ENCODE measurements around the gene PHKG2.
"Not testable (repeated sequence)": the region's sequence is repeated elsewhere in the genome, so short reads cannot be mapped to it uniquely, and the experiment has no call there.

Gene PHKG2

GRCh38 chr16:30700971-30701370 lies 47.3 kb upstream of the PHKG2 start:
- TF ChIP-seq, protein P1, sequence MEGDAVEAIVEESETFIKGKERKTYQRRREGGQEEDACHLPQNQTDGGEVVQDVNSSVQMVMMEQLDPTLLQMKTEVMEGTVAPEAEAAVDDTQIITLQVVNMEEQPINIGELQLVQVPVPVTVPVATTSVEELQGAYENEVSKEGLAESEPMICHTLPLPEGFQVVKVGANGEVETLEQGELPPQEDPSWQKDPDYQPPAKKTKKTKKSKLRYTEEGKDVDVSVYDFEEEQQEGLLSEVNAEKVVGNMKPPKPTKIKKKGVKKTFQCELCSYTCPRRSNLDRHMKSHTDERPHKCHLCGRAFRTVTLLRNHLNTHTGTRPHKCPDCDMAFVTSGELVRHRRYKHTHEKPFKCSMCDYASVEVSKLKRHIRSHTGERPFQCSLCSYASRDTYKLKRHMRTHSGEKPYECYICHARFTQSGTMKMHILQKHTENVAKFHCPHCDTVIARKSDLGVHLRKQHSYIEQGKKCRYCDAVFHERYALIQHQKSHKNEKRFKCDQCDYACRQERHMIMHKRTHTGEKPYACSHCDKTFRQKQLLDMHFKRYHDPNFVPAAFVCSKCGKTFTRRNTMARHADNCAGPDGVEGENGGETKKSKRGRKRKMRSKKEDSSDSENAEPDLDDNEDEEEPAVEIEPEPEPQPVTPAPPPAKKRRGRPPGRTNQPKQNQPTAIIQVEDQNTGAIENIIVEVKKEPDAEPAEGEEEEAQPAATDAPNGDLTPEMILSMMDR (IDR thresholded peaks at IDR 0.05), result no peak
- H3K9ac ChIP-seq, result no peak overlapping the region
- no peaks in the 10 kb centered on the region for H3K27me3 ChIP-seq (ENCODE audit: control insufficient read depth, insufficient read depth, low read length)
- H3K4me3 ChIP-seq (ENCODE audit: low read depth, low read length), result no peak overlapping the region
- no peaks in the 10 kb centered on the region for H3K36me3 ChIP-seq (ENCODE audit: control insufficient read depth, insufficient read depth, low read length)
- peaks cover 41% of the 10 kb centered on the region for H3K79me2 ChIP-seq
- peaks cover 10% of the 10 kb centered on the region for H3K4me1 ChIP-seq
- H3K9me3 ChIP-seq (ENCODE audit: control insufficient read depth, low read length), result no peaks in the 10 kb centered on the region
- no peak overlapping the region for H3K4me2 ChIP-seq (ENCODE audit: low read length)
- no peak overlapping the region for H2AFZ ChIP-seq
- no peak overlapping the region for H3K27ac ChIP-seq

DNA sequence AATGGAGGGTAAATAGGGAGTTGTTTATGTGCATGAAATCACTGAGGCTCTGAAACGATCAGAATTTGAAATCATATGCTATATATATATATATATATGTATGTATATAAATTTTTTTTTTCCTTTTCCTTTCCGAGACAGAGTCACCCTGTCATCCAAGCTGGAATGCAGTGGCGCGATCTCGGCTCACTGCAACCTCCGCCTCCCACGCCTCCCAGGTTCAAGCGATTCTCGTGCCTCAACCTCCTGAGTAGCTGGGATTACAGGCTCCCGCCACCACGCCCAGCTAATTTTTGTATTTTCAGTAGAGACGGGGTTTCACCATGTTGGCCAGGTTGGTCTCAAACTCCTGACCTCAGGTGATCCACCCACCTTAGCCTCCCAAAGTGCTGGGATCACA lies 45.2 kb upstream of the PHKG2 start:
- H3K27ac ChIP-seq; H3K4me2 ChIP-seq (ENCODE audit: low read length); H3K4me1 ChIP-seq; H3K4me3 ChIP-seq (ENCODE audit: low read depth, low read length); H3K36me3 ChIP-seq (ENCODE audit: control insufficient read depth, insufficient read depth, low read length); H2AFZ ChIP-seq; H3K9me3 ChIP-seq (ENCODE audit: control insufficient read depth, low read length); H3K27me3 ChIP-seq (ENCODE audit: control insufficient read depth, insufficient read depth, low read length); H3K9ac ChIP-seq: not testable (repeated sequence)
- H3K79me2 ChIP-seq, result peaks cover 56% of the 10 kb centered on the region

GRCh38 chr16:30703971-30704370 lies 44.3 kb upstream of the PHKG2 start:
- Histone ChIP-seq H3K27ac (no peak overlapping the region), H3K36me3 (ENCODE audit: control insufficient read depth, insufficient read depth, low read length) (no peaks in the 10 kb centered on the region)
- TF ChIP-seq, protein P1 (IDR thresholded peaks at IDR 0.05), result no peak

DNA sequence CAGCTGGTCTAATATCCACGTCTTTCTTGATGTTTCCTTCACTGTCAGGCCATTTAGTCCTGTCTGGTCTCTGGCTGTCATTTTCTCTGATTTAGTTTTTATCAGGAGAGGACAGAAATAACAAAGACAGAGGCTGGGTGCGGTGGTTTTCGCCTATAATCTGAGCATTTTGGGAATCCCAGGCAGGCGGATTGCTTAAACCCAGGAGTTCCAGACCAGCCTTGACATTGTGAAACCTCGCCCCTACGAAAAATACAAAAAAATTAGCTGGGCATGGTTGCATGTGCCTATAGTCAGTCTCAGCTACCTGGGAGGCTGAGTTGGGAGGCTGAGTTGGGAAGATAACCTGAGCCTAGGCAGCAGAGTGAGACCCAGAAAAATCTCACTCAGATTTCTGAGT lies 42.2 kb upstream of the PHKG2 start:
- no peaks in the 10 kb centered on the region for H3K27me3 ChIP-seq (ENCODE audit: control insufficient read depth, insufficient read depth, low read length)
- no peaks in the 10 kb centered on the region for H3K36me3 ChIP-seq (ENCODE audit: control insufficient read depth, insufficient read depth, low read length)
- no peaks in the 10 kb centered on the region for H3K4me1 ChIP-seq
- TF ChIP-seq, protein P1 (IDR thresholded peaks at IDR 0.05), result no peak
- no peaks in the 10 kb centered on the region for H3K9me3 ChIP-seq (ENCODE audit: control insufficient read depth, low read length)
- no peak overlapping the region for H3K27ac ChIP-seq
- no peak overlapping the region for H3K4me2 ChIP-seq (ENCODE audit: low read length)
- H3K9ac ChIP-seq, result no peak overlapping the region
- H3K79me2 ChIP-seq, result peaks cover 55% of the 10 kb centered on the region
- no peak overlapping the region for H3K4me3 ChIP-seq (ENCODE audit: low read depth, low read length)
- no peak overlapping the region for H2AFZ ChIP-seq

More at GRCh38 chr16:30703971-30704370, 44.3 kb upstream of the PHKG2 start:
- Histone ChIP-seq H2AFZ (no peak overlapping the region), H3K4me1 (peaks cover 10% of the 10 kb centered on the region), H3K27me3 (ENCODE audit: control insufficient read depth, insufficient read depth, low read length) (no peaks in the 10 kb centered on the region), H3K9me3 (ENCODE audit: control insufficient read depth, low read length) (no peaks in the 10 kb centered on the region), H3K4me3 (ENCODE audit: low read depth, low read length) (no peak overlapping the region), H3K4me2 (ENCODE audit: low read length) (no peak overlapping the region), H3K9ac (no peak overlapping the region), H3K79me2 (peaks cover 60% of the 10 kb centered on the region)

- Histone ChIP-seq H3K4me3 (ENCODE audit: low read depth, low read length) (no peak overlapping the region), H3K4me2 (ENCODE audit: low read length) (no peak overlapping the region), H3K9ac (no peak overlapping the region), H3K9me3 (ENCODE audit: control insufficient read depth, low read length) (no peaks in the 10 kb centered on the region), H3K79me2 (peaks cover 29% of the 10 kb centered on the region), H2AFZ (no peak overlapping the region), H3K36me3 (ENCODE audit: control insufficient read depth, insufficient read depth, low read length) (no peaks in the 10 kb centered on the region), H3K4me1 (no peaks in the 10 kb centered on the region), H3K27ac (no peak overlapping the region), H3K27me3 (ENCODE audit: control insufficient read depth, insufficient read depth, low read length) (no peaks in the 10 kb centered on the region)
- TF ChIP-seq, protein P1 (IDR thresholded peaks at IDR 0.05), result no peak
Observed at GRCh38 chr16:30710971-30711370, 37.3 kb upstream of the PHKG2 start.
